ENCODE measurements around the gene TM9SF3. TPM values are rescaled to one million over a fixed set of nuclear protein-coding genes. Genes with fewer than 3 reads are reported as not detected.

Gene TM9SF3
- total RNA-seq: 100 to 1,000 TPM; 188 to 241 (median 212) TPM
- long read RNA-seq, donor 1, full-length matches to known transcripts: 308 of 361 reads
- long read RNA-seq, donor 1, partial matches to known transcripts: 26 of 361 reads
- long read RNA-seq, donor 1, other reads (novel, unspliced or antisense): 27 of 361 reads
- long read RNA-seq, donor 2, full-length matches to known transcripts: 4 of 11 reads
- long read RNA-seq, donor 2, partial matches to known transcripts: 4 of 11 reads
- long read RNA-seq, donor 2, other reads (novel, unspliced or antisense): 3 of 11 reads

DNA sequence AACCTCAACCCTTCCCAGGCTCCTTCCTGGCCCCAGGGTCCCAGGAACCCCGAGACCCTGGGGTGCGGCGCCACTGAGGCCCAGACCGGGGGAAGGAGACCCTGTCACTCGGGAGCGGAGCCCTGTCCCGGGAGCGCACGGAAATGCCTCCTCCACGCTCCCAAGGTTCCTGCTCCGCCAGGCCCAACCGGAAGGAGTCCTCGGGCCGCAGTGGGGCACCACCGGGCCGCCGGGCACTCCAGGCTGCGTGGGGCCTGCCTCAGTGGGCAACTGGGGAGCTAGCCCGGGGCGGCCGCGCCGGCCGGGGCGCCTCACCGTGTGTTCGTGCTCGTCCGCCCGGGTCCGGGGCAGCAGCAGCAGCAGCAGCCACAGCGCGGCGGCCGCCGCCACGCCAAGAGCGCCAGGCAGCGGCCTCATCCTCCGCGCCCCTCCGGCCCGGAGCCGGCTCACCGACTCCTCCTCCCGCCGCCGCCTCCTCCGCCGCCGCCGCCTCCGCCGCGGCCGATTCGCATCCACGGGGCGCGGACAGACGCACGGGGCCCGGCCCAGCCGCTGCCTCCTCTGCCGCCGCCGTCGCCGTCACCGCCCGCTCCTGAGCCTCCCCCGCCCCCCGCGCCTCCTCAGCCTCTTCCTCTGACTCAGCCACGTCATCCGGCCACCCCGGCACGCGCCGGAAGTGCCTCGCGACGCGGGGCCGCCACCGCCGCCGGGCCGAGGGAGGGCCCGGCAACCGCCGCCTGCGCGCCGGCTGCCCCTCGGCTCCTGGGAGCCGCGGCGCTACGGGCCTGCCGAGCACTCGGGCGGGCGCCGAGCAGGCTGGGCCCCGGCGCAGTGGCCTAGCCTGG, at the start of gene TM9SF3:
TM9SF3 (minus strand) TSS at position 594 of the 845 bp plus-strand sequence; CDS start at position 417, 177 bp downstream.
- TF ChIP-seq, protein P1, sequence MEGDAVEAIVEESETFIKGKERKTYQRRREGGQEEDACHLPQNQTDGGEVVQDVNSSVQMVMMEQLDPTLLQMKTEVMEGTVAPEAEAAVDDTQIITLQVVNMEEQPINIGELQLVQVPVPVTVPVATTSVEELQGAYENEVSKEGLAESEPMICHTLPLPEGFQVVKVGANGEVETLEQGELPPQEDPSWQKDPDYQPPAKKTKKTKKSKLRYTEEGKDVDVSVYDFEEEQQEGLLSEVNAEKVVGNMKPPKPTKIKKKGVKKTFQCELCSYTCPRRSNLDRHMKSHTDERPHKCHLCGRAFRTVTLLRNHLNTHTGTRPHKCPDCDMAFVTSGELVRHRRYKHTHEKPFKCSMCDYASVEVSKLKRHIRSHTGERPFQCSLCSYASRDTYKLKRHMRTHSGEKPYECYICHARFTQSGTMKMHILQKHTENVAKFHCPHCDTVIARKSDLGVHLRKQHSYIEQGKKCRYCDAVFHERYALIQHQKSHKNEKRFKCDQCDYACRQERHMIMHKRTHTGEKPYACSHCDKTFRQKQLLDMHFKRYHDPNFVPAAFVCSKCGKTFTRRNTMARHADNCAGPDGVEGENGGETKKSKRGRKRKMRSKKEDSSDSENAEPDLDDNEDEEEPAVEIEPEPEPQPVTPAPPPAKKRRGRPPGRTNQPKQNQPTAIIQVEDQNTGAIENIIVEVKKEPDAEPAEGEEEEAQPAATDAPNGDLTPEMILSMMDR (IDR thresholded peaks at IDR 0.05): no peak

DNA sequence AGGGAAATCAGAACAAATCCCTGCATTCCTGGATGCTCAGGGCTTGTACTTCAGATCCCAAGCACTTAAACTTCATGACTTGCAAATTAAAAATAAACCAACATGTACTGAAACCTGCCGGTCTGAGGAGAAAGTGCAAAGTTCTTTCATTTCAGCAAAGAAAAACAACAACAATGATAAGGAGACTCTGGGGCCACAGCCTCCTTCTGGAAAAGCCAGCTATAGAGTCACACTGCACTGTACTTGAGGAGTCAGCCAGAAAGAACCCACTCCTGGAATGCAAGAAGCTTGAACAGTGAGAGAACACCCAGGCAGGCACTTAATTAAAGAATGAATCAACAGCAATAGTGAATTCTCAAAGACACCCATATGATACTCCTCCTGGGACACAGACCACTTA, 49.7 kb upstream of the TM9SF3 start:
- ATAC-seq: no peak

More for the DNA sequence above, at the start of gene TM9SF3:
- DNase-seq (peak; percentile 95 to 96 (median 95)), ATAC-seq (peak; percentile 85)
- intact Hi-C loops (cut with DNase I, micrococcal nuclease): no loop called here
- H3K9me3 ChIP-seq: no peaks in the 10 kb centered on the region
- H3K4me1 ChIP-seq (ENCODE audit: low read depth): peaks cover 53% of the 10 kb centered on the region
- peak within 1 kb of the TSS; percentile 92 for H3K4me3 ChIP-seq
- no peaks in the 10 kb centered on the region for H3K36me3 ChIP-seq (ENCODE audit: low read depth)

DNA sequence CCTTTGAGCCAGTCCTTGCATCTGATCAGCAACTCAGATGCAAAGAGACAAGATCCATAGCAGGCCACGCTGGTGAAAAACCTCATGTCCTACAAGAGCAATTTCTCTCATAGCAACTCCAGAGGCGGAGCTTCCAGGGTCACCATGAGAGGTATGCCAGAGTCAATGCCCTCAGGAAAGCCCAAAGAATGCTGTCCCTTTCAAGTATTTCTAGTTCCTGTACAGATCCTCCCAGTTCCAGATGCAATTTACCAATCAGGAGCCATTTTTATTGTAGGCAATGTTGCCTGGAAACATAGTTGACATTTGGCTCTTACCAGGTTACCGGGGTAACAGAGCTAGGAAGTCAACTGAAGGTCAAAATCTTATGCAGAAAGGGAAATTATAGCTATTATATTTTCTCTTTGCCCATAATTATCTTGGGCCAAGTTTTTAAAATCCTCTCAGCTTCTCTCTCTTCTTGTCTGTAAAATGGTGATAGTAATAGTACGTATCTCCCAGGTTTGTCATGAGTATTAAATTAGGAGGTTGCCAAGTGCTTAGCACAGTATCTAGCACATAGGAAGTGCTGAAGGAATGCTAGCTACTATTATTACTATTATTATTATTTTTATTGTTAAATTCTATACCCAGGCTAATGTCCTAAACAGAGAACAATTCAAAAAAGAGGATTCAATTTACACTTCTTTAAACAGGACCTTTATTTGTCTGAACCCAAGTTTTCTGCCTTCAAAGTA, 46.3 kb upstream of the TM9SF3 start:
- TF ChIP-seq, protein P1 (IDR thresholded peaks at IDR 0.05): no peak
- peak in 1 of 3 donors; percentile 40 for DNase-seq
- ATAC-seq: peak; percentile 88
- H3K4me1 ChIP-seq (ENCODE audit: low read depth): peaks cover 9% of the 10 kb centered on the region
- no peaks in the 10 kb centered on the region for H3K36me3 ChIP-seq (ENCODE audit: low read depth)
- H3K9me3 ChIP-seq: no peaks in the 10 kb centered on the region
- H3K4me3 ChIP-seq: no peak overlapping the region
- intact Hi-C loops (cut with DNase I, micrococcal nuclease): no loop called here

More for the DNA sequence above, 49.7 kb upstream of the TM9SF3 start:
- intact Hi-C loops (cut with DNase I, micrococcal nuclease): no loop called here
- TF ChIP-seq, protein P1 (IDR thresholded peaks at IDR 0.05): no peak
- Histone ChIP-seq H3K36me3 (ENCODE audit: low read depth) (no peaks in the 10 kb centered on the region), H3K4me3 (no peak overlapping the region), H3K9me3 (no peaks in the 10 kb centered on the region), H3K4me1 (ENCODE audit: low read depth) (peaks cover 9% of the 10 kb centered on the region)
- no peak for DNase-seq

DNA sequence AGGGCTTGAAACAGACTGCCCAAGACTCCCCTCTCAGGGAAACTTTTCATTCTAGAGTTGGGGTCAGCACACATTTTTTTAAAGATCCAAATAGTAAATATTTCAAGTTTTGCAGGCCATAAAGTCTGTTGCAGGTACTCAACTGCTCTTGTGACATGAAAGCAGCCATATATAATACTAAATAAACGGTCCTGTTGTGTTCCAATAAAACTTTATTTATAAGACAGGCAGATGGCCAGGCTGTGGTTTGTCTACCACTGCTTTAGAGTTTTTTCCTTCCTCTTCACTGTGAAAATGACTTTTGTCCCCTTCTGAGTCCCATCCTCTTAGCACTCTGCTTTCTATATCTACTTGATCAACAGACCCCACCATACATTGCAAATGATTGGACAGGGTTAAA, 40.5 kb upstream of the TM9SF3 start:
- TF ChIP-seq, protein P1 (IDR thresholded peaks at IDR 0.05): no peak
- Histone ChIP-seq H3K9me3 (no peaks in the 10 kb centered on the region), H3K36me3 (ENCODE audit: low read depth) (no peaks in the 10 kb centered on the region), H3K4me3 (no peak overlapping the region), H3K4me1 (ENCODE audit: low read depth) (no peaks in the 10 kb centered on the region)
- no peak for ATAC-seq
- DNase-seq: no peak
- intact Hi-C loops (cut with DNase I, micrococcal nuclease): no loop called here

DNA sequence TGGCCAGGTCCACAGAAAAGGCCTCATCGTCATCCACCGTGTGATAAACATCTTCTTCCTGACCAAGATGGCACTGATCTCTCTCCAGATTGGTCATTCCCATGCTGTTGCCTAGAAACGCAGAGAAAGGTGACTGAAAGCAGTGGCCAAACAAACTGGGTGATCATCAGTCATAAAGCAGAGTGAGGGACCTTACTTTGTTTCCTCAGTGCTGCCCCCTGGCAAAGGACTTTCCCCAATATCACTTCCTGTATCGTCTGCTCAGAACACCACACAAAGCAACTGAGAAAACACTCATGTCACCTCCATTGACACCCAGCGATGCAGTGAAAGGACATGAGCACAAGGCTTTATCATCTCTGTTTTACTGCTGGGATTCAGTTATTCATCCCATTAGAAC, 40.0 kb upstream of the TM9SF3 start:
- Histone ChIP-seq H3K36me3 (ENCODE audit: low read depth) (no peaks in the 10 kb centered on the region), H3K9me3 (no peaks in the 10 kb centered on the region), H3K4me1 (ENCODE audit: low read depth) (no peaks in the 10 kb centered on the region), H3K4me3 (no peak overlapping the region)
- no peak for ATAC-seq
- intact Hi-C loops (cut with DNase I, micrococcal nuclease): no loop called here
- no peak for DNase-seq
- TF ChIP-seq, protein P1 (IDR thresholded peaks at IDR 0.05): no peak
